Thoracic aorta (tissue), 2 donors: Measurements from ENCODE around the gene TBC1D1. TPM values are rescaled to one million over a fixed set of nuclear protein-coding genes. Genes with fewer than 3 reads are reported as not detected.

ENCODE experiments used
- ATAC-seq: fragments of 150-250 bp; one replicate; pipeline ENCODE4 v1.8.0; 2017; ENCODE audit warnings: low read depth; ENCODE audit not compliant: insufficient number of reproducible peaks, low FRiP score
- DNase-seq: peaks from one replicate; pipeline ENCODE4 v3.0.0-alpha.2; 2020; ENCODE audit warnings: low spot score
- H3K27ac ChIP-seq, 2 donors: fragments of 200-600 bp; sonication (generic); 1 replicate in 1 of 2; 2 replicates in 1 of 2; pipeline ENCODE4 v1.5.1; 2016; ENCODE audit warnings: mild to moderate bottlenecking in 2 of 2, moderate library complexity in 2 of 2
- H3K27me3 ChIP-seq: fragments of 200-600 bp; sonication (generic); replicated peaks from 2 replicates; pipeline ENCODE4 v1.6.0; 2016; ENCODE audit warnings: mild to moderate bottlenecking; ENCODE audit not compliant: insufficient read depth
- H3K36me3 ChIP-seq: fragments of 200-600 bp; sonication (generic); one replicate; pipeline ENCODE4 v1.5.1; 2016
- H3K4me1 ChIP-seq, 2 donors: fragments of 200-600 bp; sonication (generic); 1 replicate in 1 of 2; 2 replicates in 1 of 2; pipeline versions ENCODE4 v1.5.1 to v1.6.0; 2016; ENCODE audit warnings: low read depth in 2 of 2, mild to moderate bottlenecking in 1 of 2; ENCODE audit not compliant: control insufficient read depth in 1 of 2
- H3K4me3 ChIP-seq: fragments of 200-600 bp; sonication (generic); 2 replicates; pipeline ENCODE4 v1.5.1; 2016; ENCODE audit warnings: mild to moderate bottlenecking
- H3K9me3 ChIP-seq: fragments of 200-600 bp; sonication (generic); 2 replicates; pipeline ENCODE4 v1.5.1; 2016
- total RNA-seq, 2 donors: library from RNA; depleted of rRNA; stranded (reverse); fragments of >200 nt; gene quantifications; one replicate each; pipeline versions ENCODE4 v1.1.0 to v1.2.3, GENCODE V29; 2016
- TF ChIP-seq, protein P1 (sequence below): fragments of 200-600 bp; sonication (generic); IDR thresholded peaks from one replicate; pipeline ENCODE4 v1.5.1; 2019; ENCODE audit warnings: antibody characterized with exemption

Gene TBC1D1
- total RNA-seq, 2 donors from 2014 or later, result 152 to 206 TPM

GRCh38 chr4:37865450-37865849 lies 25.4 kb upstream of the TBC1D1 start:
- Histone ChIP-seq H3K4me3 (no peak overlapping the region), H3K4me1 (peaks cover 0 to 15% of the 10 kb centered on the region in 2 donors), H3K36me3 (no peaks in the 10 kb centered on the region), H3K27ac (no peak overlapping the region), H3K9me3 (no peaks in the 10 kb centered on the region), H3K27me3 (no peaks in the 10 kb centered on the region)
- TF ChIP-seq, protein P1, sequence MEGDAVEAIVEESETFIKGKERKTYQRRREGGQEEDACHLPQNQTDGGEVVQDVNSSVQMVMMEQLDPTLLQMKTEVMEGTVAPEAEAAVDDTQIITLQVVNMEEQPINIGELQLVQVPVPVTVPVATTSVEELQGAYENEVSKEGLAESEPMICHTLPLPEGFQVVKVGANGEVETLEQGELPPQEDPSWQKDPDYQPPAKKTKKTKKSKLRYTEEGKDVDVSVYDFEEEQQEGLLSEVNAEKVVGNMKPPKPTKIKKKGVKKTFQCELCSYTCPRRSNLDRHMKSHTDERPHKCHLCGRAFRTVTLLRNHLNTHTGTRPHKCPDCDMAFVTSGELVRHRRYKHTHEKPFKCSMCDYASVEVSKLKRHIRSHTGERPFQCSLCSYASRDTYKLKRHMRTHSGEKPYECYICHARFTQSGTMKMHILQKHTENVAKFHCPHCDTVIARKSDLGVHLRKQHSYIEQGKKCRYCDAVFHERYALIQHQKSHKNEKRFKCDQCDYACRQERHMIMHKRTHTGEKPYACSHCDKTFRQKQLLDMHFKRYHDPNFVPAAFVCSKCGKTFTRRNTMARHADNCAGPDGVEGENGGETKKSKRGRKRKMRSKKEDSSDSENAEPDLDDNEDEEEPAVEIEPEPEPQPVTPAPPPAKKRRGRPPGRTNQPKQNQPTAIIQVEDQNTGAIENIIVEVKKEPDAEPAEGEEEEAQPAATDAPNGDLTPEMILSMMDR, result no peak
- DNase-seq (no peak), ATAC-seq (no peak)

- Histone ChIP-seq H3K4me3 (no peak overlapping the region), H3K9me3 (no peaks in the 10 kb centered on the region), H3K4me1 (peaks cover 0 to 15% of the 10 kb centered on the region in 2 donors), H3K27ac (no peak overlapping the region), H3K36me3 (no peaks in the 10 kb centered on the region), H3K27me3 (no peaks in the 10 kb centered on the region)
- TF ChIP-seq, protein P1, result no peak
- DNase-seq, result no peak
- ATAC-seq, result no peak
These were observed 23.8 kb upstream of the TBC1D1 start for GRCh38 chr4:37867102-37867501.

GRCh38 chr4:37868238-37868637 lies 22.6 kb upstream of the TBC1D1 start:
- ATAC-seq, result no peak
- TF ChIP-seq, protein P1, result no peak
- DNase-seq, result no peak
- H3K4me1 ChIP-seq, result peaks cover 5 to 25% of the 10 kb centered on the region in 2 donors
- H3K36me3 ChIP-seq, result no peaks in the 10 kb centered on the region
- H3K9me3 ChIP-seq, result no peaks in the 10 kb centered on the region
- H3K4me3 ChIP-seq, result no peak overlapping the region
- H3K27me3 ChIP-seq, result no peaks in the 10 kb centered on the region
- no peak overlapping the region for H3K27ac ChIP-seq

DNA sequence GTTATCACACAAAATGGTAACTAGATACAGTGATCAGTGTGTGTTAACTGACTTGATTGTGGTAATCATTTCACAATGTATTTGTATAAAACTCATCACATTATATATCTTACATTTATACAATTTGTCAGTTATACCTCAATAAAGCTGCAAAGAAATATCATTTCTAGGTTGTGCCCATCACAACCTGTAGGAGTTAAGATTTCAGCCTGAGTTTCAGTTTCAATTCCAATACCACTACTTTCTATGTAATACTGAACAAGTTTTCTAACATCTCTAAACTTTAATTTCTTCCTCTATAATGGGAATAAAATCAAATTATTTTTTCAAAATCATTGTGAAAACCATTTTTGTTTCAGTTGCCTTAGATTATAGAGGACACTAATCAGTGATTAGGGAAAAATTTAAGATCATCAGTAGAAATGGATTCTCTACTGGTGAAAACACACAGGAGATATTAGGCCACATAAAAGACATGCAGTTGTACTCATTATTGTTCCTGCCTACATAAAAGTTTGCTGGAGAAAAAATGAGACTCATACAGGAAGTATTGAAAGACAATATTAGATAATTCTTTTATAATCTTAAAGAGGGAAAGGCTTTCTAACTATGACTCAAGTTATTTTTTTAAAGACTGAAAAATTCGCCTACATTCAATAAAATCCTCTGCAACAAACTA lies 18.4 kb upstream of the TBC1D1 start:
- Histone ChIP-seq H3K4me1 (peaks cover 7 to 15% of the 10 kb centered on the region in 2 donors), H3K27ac (no peak overlapping the region), H3K4me3 (no peak overlapping the region), H3K27me3 (no peaks in the 10 kb centered on the region), H3K36me3 (no peaks in the 10 kb centered on the region), H3K9me3 (no peaks in the 10 kb centered on the region)
- no peak for ATAC-seq
- TF ChIP-seq, protein P1, result no peak
- no peak for DNase-seq

DNA sequence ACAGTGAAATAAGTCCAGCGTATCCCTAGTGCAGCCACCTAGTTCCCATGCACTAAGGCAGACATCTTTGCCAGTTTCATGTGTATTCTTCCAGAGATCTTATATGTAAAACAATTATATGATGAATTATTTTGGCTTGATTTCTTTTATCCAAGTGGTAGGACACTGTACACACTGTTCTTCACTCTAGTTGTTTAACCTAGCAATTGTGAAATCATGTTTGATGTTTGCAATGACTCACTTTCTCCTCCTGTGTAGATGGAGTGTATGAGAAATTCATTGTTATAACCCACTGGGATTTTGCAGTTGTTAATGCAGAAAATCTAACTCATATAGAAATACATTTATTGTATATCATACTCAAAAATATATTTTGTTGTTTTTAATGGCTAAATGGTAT lies 17.5 kb upstream of the TBC1D1 start:
- TF ChIP-seq, protein P1, result no peak
- DNase-seq, result no peak
- H3K27me3 ChIP-seq, result no peaks in the 10 kb centered on the region
- no peaks in the 10 kb centered on the region for H3K36me3 ChIP-seq
- H3K4me3 ChIP-seq, result no peak overlapping the region
- ATAC-seq, result no peak
- no peak overlapping the region for H3K27ac ChIP-seq
- peaks cover 7 to 17% of the 10 kb centered on the region in 2 donors for H3K4me1 ChIP-seq
- H3K9me3 ChIP-seq, result no peaks in the 10 kb centered on the region
